ENCODE results near the gene SYNE1. TPM values are rescaled to one million over a fixed set of nuclear protein-coding genes. Genes with fewer than 3 reads are reported as not detected.

The SYNE1 gene
- total and polyA plus RNA-seq, 8 donors = 24.4 to 56.2 (median 49.2) TPM

DNA sequence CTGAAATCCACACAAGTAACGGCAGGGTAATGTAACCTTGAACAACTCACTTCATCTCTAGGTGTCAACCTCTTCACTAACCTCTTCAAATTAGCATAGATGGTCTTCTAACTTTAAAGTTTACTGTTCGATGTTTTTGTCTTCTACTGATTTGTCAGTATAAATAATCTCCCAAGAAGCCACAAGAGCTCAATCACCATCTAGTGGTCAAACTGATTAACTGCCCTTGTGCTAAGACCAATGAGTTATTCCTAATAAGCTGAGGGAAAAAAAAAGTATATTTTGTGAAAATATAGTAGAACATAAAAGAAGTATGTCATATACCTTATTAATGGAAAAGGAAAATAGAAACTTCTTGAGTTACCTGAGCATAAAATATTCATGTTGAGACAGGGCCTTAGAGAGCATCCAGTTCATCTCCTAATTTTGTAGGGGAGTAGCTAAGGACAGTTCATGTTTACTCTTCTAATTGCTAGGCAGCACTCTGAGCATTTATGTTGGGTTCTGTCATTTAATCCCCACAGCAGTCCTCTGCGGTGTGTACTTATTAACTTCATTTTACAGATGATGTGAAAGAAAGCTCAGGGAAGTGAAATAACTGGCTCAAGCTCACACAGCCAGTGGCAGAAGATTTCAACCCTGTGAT is 512.6 kb downstream of the SYNE1 start:
- no peaks in the 10 kb centered on the region for H3K9me3 ChIP-seq
- peak in 3 of 4 donors; percentile 81 to 82 (median 82) for ATAC-seq
- no peaks in the 10 kb centered on the region for H3K4me1 ChIP-seq
- TF ChIP-seq, protein P1, sequence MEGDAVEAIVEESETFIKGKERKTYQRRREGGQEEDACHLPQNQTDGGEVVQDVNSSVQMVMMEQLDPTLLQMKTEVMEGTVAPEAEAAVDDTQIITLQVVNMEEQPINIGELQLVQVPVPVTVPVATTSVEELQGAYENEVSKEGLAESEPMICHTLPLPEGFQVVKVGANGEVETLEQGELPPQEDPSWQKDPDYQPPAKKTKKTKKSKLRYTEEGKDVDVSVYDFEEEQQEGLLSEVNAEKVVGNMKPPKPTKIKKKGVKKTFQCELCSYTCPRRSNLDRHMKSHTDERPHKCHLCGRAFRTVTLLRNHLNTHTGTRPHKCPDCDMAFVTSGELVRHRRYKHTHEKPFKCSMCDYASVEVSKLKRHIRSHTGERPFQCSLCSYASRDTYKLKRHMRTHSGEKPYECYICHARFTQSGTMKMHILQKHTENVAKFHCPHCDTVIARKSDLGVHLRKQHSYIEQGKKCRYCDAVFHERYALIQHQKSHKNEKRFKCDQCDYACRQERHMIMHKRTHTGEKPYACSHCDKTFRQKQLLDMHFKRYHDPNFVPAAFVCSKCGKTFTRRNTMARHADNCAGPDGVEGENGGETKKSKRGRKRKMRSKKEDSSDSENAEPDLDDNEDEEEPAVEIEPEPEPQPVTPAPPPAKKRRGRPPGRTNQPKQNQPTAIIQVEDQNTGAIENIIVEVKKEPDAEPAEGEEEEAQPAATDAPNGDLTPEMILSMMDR (IDR thresholded peaks at IDR 0.05) = peak; percentile 20 to 53 (median 49)
- 53 to 59% methylated on average over 3 of the region's 3 CpGs for WGBS, 2 donors
- no peak for DNase-seq
- H3K27ac ChIP-seq = no peak overlapping the region
- intact Hi-C loops (cut with DNase I) = loop anchor here in 1 of 3 donors (10.0 kb wide), 1 partner anchor 450 kb away; no protein-coding TSS in a partner anchor
- no peaks in the 10 kb centered on the region for H3K27me3 ChIP-seq
- peak; percentile 78 for FAIRE-seq
- peaks cover 0 to 42% (median 3%) of the 10 kb centered on the region in 3 donors for H3K36me3 ChIP-seq
- H3K4me3 ChIP-seq = no peak overlapping the region

DNA sequence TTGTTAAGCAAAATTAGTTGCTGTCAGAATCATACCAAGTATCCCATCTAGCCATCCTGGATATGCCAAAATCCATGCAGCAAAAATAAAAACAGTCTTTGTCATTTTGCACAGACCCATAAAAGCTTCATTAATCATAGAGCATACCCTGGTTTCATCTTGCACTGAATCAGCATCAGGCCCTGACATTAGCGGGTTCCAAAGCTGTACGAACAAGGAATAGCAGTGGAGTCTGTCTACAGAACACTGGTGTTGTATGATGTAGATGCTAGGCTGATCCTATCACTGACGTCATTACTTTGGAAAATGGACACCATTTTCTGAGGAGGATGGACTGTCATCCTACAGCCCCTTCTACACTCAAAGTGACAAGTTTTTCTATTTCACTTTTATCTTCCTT is 514.1 kb downstream of the SYNE1 start:
- no peak overlapping the region for H3K27ac ChIP-seq
- peaks cover 0 to 30% (median 0%) of the 10 kb centered on the region in 3 donors for H3K36me3 ChIP-seq
- DNase-seq (no peak), ATAC-seq (no peak), FAIRE-seq (no peak)
- no peaks in the 10 kb centered on the region for H3K27me3 ChIP-seq
- H3K4me3 ChIP-seq = no peak overlapping the region
- H3K9me3 ChIP-seq = no peaks in the 10 kb centered on the region
- TF ChIP-seq, protein P1 (IDR thresholded peaks at IDR 0.05) = no peak
- 89 to 94% methylated on average over 3 of the region's 3 CpGs for whole genome bisulfite sequencing, 2 donors
- no peaks in the 10 kb centered on the region for H3K4me1 ChIP-seq
- intact Hi-C loops (cut with DNase I) = loop anchor here in 1 of 3 donors (10.0 kb wide), 1 partner anchor 448 kb away; no protein-coding TSS in a partner anchor

DNA sequence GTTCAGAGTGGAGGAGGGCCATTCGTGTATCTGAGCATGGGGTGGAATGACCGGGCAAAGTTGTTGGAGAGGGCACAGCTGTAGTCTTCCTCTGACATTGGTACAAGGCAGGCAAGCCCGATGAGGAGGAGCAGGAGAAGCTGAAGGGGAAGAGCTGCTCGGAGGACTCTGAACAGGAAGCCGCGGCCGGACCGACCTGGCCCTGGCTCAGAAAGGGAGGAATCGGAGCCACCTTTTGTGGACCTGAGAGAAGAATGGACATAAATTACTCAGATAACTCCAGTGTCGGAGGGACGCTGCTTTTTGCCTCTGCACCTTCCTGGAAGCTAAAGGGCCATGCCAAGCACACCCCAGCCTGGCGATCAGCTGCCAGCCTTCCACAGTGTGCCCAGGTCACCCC is 514.7 kb downstream of the SYNE1 start:
- Histone ChIP-seq H3K27me3 (no peaks in the 10 kb centered on the region), H3K9me3 (no peaks in the 10 kb centered on the region), H3K4me1 (peaks cover 0 to 4% (median 0%) of the 10 kb centered on the region in 3 donors), H3K36me3 (peaks cover 0 to 25% (median 0%) of the 10 kb centered on the region in 3 donors), H3K4me3 (no peak overlapping the region), H3K27ac (no peak overlapping the region)
- TF ChIP-seq, protein P1 (IDR thresholded peaks at IDR 0.05) = no peak
- 92 to 98% methylated on average over 11 to 12 of the region's 12 CpGs for WGBS, 2 donors
- FAIRE-seq (no peak), DNase-seq (no peak), ATAC-seq (no peak)
- intact Hi-C loops (cut with DNase I) = loop anchor here in 1 of 3 donors (10.0 kb wide), 1 partner anchor 448 kb away; no protein-coding TSS in a partner anchor

DNA sequence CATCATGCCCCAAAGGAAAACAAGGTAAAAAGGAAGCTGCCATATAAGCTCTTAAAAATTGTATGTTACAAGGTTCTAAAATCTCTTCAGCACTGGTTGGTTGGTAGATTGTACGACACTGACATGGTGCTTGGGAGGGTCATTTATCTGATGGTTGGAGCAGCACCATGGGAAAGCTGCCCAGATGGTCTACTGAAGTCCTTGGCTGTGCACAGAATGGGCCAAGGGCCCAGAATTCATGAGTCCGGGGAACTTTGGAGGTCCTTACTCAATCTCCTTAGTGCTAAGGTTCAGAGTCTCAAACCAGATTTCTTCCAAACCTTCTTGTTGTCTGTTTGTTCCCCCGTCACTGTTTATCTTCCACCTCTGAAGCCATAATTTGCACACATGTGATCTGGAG is 515.3 kb downstream of the SYNE1 start:
- Histone ChIP-seq H3K9me3 (no peaks in the 10 kb centered on the region), H3K27ac (no peak overlapping the region), H3K4me3 (no peak overlapping the region), H3K36me3 (peaks cover 0 to 25% (median 0%) of the 10 kb centered on the region in 3 donors), H3K27me3 (no peaks in the 10 kb centered on the region), H3K4me1 (peaks cover 0 to 7% (median 0%) of the 10 kb centered on the region in 3 donors)
- WGBS, 2 donors = 19 to 26% methylated on average over 3 of the region's 3 CpGs
- no peak for DNase-seq
- TF ChIP-seq, protein P1 (IDR thresholded peaks at IDR 0.05) = no peak
- FAIRE-seq = no peak
- intact Hi-C loops (cut with DNase I) = loop anchor here in 1 of 3 donors (10.0 kb wide), 1 partner anchor 447 kb away; no protein-coding TSS in a partner anchor
- ATAC-seq = peak in 1 of 4 donors; percentile 36

DNA sequence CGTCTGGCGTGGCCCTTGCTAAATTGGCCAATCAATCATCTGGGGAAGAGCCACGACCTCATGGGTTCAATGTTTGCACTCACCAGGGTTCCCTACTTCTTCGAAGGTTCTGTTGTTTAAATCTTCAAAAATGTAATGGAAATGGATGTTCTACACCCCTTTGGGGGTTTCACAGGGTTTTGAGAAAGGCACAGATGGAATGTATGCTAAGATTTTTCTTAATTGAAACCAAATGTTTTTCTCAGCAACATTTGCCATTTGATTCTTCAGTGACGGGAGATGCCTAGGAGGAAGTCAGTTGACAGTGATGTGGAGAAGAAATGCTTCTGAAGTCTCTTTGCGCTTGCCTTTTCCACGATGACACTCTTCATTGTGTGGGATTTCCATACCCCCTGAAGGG is 517.3 kb downstream of the SYNE1 start:
- intact Hi-C loops (cut with DNase I) = loop anchor here in 1 of 3 donors (10.0 kb wide), 1 partner anchor 445 kb away; no protein-coding TSS in a partner anchor
- Histone ChIP-seq H3K27me3 (no peaks in the 10 kb centered on the region), H3K36me3 (peaks cover 0 to 25% (median 0%) of the 10 kb centered on the region in 3 donors), H3K27ac (no peak overlapping the region), H3K4me3 (no peak overlapping the region), H3K9me3 (no peaks in the 10 kb centered on the region), H3K4me1 (peaks cover 0 to 7% (median 3%) of the 10 kb centered on the region in 3 donors)
- ATAC-seq = no peak
- no peak for DNase-seq
- no peak for FAIRE-seq
- 77 to 78% methylated on average over 7 of the region's 7 CpGs for WGBS, 2 donors
- TF ChIP-seq, protein P1 (IDR thresholded peaks at IDR 0.05) = no peak
